ENCODE results near the gene RASGRP3.

The RASGRP3 gene

DNA sequence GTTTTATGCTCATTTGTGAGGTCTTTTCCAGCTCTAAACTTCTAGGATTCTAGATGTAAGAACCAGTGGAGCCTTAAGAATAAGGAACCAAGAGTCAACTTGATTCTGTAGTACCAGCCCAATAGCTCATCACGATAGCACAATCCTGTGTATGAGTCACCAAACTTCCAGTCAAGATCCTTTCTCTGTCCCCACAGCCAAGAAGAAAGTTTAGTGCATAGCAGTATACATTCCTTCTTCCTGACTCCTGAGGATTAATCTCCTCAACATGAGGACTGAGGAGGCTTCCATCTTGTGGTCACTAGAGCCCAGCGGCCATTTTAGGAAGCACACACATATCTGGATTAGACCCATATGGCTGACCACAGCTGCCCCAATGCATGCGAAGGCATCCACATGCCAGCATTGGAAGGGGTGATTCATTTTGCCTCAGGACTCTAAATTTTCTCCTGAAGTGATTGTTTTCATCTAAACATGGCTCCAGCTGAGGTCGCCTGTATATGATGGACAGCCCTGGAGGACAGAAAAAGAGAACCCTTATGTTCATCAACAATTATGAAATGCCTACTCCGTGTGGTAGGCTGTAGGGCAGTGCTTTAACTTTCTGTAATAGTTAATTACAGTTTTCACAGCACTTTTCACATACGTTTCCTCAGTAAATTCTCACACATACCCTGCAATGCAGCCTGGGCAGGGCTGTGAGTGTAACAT is 53.5 kb downstream of the RASGRP3 start:
- no peak for DNase-seq

GRCh38 chr2:33530690-33531548 is 54.5 kb downstream of the RASGRP3 start:
- DNase-seq, result no peak

GRCh38 chr2:33531549-33532059 is 55.2 kb downstream of the RASGRP3 start:
- no peak for DNase-seq

- no peak for DNase-seq
Measured at GRCh38 chr2:33532146-33532545, 55.7 kb downstream of the RASGRP3 start.

GRCh38 chr2:33532966-33533365 is 56.5 kb downstream of the RASGRP3 start:
- no peak for DNase-seq

DNA sequence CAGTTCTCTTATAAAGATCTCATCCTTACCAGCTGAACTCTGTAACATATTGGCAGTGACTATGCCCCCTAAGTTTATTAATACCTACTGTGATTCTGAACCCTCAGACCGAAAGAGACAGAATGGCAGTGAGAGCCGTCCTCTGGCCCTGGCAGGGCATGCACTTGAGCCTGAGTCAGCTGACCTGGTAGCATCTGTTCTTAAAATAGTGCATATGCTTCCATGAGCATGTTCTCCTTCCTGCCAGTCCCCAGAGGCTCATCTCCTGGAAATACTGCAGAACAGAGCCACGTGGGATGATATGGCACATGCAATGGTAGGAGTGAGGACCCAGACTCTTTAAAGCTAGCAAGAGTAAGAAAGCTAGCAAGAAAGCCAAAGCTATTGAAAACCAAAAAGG is 59.0 kb downstream of the RASGRP3 start:
- no peak for DNase-seq

DNA sequence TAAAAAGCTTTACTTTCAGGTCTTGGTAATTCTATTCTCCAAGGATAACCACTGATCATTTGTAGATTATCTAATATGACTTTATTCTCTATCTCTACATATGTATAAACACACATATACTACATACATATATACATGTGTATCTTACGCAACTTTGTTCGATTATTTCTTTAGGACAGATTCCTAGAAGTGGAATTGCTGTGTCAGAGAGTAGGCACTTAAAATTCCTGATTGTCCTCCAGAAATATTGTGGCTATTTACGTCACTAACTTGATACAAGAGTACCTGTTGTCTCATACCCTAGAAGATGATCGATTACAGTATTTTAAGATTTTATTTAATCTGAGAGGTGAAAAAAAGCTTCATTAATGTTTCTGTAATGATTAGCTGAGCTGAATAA is 64.8 kb downstream of the RASGRP3 start:
- DNase-seq, result no peak

DNA sequence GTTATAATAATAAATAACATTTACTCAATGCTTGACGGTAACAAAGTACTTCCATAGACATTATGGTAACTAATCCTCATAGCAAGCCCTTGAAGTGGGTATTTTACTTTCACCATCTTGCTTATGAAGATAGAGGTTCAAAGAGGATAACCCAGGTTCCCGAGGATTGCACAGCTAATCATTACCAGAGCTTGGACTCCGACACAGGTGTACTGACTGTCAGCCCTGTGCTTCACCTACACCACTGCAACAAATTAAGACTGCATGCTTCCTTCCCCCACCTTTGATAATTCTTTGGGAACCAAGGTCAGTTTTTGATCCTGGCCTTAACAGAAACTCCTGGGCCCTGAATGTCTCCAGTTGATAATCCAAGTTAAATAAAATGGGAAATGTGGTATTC is 73.8 kb downstream of the RASGRP3 start:
- DNase-seq, result no peak

- no peak for DNase-seq
Measured at GRCh38 chr2:33552758-33553461, 76.5 kb downstream of the RASGRP3 start.

DNA sequence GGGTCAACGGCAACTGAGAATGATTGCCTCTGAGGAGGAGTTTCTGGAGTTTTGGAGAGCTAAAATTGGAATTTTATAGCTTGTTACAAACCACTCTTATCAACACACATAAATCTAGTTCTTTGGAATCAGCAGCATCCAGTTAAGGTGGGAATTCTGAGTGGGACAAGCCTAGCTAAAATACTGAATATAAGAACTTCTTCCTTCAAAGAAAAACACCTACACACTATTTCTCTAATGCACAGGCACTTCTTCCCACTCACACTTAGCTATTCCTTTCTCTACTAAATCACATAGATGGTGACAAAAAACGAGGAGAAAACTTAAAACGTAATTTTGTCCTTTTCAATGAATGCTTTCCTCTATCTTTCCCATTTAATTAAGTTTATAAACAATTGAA is 79.2 kb downstream of the RASGRP3 start:
- no peak for DNase-seq

- DNase-seq, result no peak
Measured at GRCh38 chr2:33559328-33559727, 82.9 kb downstream of the RASGRP3 start.

DNA sequence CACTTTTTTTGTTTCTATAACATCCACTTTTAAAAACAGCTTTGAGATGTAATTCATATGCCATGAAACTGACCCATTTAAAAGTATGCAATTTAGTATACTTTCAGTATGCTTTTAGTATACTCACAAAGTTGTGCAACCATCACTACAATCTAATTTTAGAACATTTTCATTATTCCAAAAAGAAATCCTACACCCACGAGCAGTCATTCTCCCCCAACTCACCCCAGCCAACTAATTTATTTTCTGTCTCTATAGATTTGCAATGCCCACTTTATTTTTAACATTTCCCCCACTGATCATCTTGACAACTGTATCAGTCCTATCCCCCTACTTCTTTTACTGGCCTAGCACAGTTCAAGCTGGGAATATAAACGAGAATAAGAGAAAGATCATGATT is 83.6 kb downstream of the RASGRP3 start:
- DNase-seq, result no peak

DNA sequence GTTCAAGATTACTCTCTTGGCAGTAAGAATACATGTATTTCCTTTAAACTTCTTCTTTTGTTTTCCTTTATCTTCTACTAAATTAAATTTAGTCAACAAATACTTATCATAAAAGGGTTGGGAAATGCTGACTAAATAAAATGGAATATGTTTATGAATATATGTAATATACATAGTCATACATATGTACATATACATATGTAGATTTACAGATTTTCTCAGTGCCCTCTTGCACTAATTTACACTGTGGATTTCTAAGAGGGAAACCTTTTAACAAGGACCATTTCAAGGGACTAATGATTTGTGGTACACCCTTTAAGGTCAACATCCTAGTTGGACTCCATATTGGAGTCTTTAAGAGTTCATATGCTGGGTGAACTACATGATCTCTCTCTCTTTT is 85.4 kb downstream of the RASGRP3 start:
- DNase-seq, result no peak

DNA sequence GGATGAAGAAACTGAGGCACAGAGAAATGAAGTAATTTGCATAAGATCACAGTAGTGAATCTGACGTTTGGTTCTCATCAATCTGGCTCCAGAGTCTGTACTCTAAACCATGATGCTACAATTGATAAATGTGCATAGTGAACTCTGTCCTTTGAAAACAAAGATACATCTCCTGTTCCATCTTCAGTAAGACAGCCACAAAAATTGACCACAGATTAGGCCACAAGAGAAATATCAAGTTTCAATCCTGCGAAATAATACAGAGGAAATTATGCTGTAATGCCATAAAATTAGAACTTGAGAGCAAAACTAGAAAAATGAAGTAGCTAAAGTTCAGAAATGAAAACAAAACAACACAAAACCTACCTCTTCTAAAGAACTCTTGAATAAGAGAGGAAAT is 94.2 kb downstream of the RASGRP3 start:
- no peak for DNase-seq

DNA sequence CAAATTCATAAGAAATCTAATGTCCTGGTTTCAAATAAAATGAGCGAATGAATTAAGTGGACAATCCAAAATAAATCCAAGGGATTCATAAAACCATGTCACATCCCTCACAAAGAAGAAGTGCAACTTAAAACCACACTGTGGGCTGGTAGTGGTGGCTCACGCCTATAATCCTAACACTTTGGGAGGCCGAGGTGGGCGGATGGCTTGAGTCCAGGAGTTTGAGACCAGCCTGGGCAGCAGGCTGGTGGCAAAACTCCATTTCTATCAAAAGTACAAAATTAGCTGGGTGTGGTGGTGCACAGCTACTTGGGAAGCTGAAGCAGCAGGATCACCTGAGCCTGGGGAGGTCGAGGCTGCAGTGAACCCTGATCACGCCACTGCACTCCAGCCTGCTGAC is 97.2 kb downstream of the RASGRP3 start:
- no peak for DNase-seq

- DNase-seq, result no peak
Measured at GRCh38 chr2:33577084-33577483, 100.6 kb downstream of the RASGRP3 start.

GRCh38 chr2:33577668-33578067 is 101.2 kb downstream of the RASGRP3 start:
- DNase-seq, result no peak

DNA sequence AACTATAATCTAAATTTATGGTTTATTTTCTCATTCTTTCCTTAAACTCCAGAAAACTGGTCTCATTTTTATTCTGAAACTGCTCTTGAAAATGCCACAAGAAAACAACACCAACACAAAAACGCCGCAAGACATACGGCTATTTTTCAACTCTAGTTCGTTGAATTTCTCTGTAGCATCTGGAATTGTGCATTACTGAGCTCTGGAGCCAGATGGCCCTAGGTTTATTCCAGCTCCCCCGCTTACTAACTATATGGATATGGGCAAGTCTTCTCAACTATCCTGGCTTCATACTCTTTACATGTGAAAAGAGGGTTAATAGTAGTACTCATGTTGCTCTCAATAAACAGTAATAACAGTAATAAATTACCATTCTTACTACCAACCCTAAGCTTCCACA is 102.8 kb downstream of the RASGRP3 start:
- DNase-seq, result no peak

DNA sequence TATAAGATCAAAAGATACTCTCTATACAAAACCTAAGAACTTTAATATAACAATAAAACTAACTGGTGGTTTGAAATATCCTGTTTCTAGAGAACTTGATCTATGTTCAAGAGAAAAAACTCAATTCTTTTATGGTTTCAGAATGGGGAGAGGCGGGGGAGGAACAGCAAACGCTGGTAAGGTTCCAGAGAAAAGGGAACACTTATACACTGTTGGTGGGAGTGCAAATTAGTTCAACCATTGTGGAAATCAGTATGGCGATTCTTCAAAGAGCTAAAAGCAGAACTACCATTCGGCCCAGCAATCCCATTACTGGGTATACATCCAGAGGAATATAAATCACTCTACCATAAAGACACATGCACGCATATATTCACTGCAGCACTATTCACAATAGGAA is 105.4 kb downstream of the RASGRP3 start:
- DNase-seq, result peak in 1 of 2 donors; percentile 44

DNA sequence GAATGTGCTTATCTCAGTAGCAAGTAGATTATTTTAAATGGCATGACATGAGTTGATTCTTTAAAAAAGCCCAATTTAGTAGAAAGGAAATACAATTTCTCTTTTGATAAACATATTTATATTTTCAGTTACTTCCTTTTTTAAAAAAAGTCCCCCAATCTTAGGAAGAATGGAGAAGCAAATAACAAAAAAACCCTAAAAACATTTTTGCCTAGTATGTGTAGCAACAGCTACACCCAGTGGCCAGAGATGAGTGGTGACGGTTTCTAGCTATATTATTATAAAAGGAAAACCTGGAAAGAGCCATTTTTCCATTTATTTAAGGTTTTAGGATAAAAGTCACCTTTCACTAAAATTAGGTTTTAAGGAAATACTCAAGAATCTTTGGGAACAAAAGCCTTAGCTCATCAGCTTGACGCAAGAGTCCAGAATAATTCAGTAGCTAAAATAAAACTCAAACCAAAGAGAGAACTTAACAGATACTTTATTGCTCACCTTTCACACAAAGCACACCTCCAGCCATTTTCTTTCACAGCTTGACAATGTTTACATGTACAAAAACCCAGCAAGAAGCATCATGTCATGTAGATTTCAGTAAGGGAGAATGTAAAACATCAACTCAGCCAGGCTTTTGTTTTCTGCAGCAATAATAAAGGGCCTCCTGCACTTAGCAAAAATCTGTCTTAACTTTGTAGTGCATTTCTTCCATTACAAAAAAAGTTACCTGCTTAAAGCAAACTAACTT is 106.9 kb downstream of the RASGRP3 start:
- DNase-seq, result peak in 1 of 2 donors; percentile 77

GRCh38 chr2:33586766-33587165 is 110.3 kb downstream of the RASGRP3 start:
- no peak for DNase-seq

GRCh38 chr2:33588232-33588631 is 111.8 kb downstream of the RASGRP3 start:
- DNase-seq, result no peak

- no peak for DNase-seq
Measured at GRCh38 chr2:33589444-33589843, 113.0 kb downstream of the RASGRP3 start.
